WTC11 (cell line): ENCODE measurements around the gene FOXP1.

ENCODE experiments used
- CDX4 ChIP-seq: fragments of 250-450 bp; sonication (Bioruptor Pico); IDR thresholded peaks from 2 replicates; pipeline ENCODE4 v1.9.0; 2021; ENCODE audit warnings: moderate library complexity, mild to moderate bottlenecking, inconsistent platforms, borderline replicate concordance
- JAZF1 ChIP-seq: fragments of 250-450 bp; sonication (Bioruptor Pico); IDR thresholded peaks from 2 replicates; pipeline ENCODE4 v1.9.0; 2021; ENCODE audit warnings: moderate library complexity, mild to moderate bottlenecking, inconsistent platforms
- TF ChIP-seq, protein P1 (sequence below): sonication (generic); formaldehyde crosslinking; IDR thresholded peaks from 2 replicates; pipeline ENCODE4 v1.8.1; 2022; ENCODE audit warnings: mild to moderate bottlenecking, moderate library complexity, missing genetic modification reagents
- TF ChIP-seq, protein P2 (sequence below): fragments of 200-600 bp; IDR thresholded peaks from 2 replicates; pipeline ENCODE4 v1.8.0; 2022; ENCODE audit warnings: antibody characterized with exemption

GRCh38 chr3:71088019-71088708 lies 495.4 kb downstream of the FOXP1 start:
- TF ChIP-seq JAZF1 (CRISPR knock-in tag) (no peak), CDX4 (CRISPR knock-in tag) (no peak)
- TF ChIP-seq, protein P1, sequence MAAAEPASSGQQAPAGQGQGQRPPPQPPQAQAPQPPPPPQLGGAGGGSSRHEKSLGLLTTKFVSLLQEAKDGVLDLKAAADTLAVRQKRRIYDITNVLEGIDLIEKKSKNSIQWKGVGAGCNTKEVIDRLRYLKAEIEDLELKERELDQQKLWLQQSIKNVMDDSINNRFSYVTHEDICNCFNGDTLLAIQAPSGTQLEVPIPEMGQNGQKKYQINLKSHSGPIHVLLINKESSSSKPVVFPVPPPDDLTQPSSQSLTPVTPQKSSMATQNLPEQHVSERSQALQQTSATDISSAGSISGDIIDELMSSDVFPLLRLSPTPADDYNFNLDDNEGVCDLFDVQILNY, result no peak
- TF ChIP-seq, protein P2, sequence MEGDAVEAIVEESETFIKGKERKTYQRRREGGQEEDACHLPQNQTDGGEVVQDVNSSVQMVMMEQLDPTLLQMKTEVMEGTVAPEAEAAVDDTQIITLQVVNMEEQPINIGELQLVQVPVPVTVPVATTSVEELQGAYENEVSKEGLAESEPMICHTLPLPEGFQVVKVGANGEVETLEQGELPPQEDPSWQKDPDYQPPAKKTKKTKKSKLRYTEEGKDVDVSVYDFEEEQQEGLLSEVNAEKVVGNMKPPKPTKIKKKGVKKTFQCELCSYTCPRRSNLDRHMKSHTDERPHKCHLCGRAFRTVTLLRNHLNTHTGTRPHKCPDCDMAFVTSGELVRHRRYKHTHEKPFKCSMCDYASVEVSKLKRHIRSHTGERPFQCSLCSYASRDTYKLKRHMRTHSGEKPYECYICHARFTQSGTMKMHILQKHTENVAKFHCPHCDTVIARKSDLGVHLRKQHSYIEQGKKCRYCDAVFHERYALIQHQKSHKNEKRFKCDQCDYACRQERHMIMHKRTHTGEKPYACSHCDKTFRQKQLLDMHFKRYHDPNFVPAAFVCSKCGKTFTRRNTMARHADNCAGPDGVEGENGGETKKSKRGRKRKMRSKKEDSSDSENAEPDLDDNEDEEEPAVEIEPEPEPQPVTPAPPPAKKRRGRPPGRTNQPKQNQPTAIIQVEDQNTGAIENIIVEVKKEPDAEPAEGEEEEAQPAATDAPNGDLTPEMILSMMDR, result no peak
